ENCODE results near the gene PHC2. TPM values are rescaled to one million over a fixed set of nuclear protein-coding genes. Genes with fewer than 3 reads are reported as not detected.

The PHC2 gene
- polyA plus RNA-seq, 1 donor (not counting 4 experiments of a cell fraction or from before 2014, with no cell fraction given), result 51.7 TPM

- peaks cover 18 to 22% of the 10 kb centered on the region in 2 experiments for H3K36me3 ChIP-seq (ENCODE audit: control insufficient read depth in 2 of 2, extremely low read depth in 1 of 2, insufficient read depth in 2 of 2, low read length in 2 of 2)
- peaks cover 21% of the 10 kb centered on the region for H3K4me1 ChIP-seq (ENCODE audit: control insufficient read depth, extremely low read depth, insufficient read depth, low read length)
- no peaks in the 10 kb centered on the region for H3K9me1 ChIP-seq (ENCODE audit: control insufficient read depth, extremely low read depth, insufficient read depth, low read length)
- no peaks in the 10 kb centered on the region for H4K20me1 ChIP-seq (ENCODE audit: control insufficient read depth, extremely low read depth, insufficient read depth, low read length)
- no peaks in the 10 kb centered on the region for H3K9me3 ChIP-seq (ENCODE audit: control insufficient read depth, low read depth, low read length)
- no peak overlapping the region for H3K4me3 ChIP-seq (ENCODE audit: control insufficient read depth in 2 of 3, extremely low read depth in 1 of 3, insufficient read depth in 2 of 3, low read depth in 1 of 3, low read length in 3 of 3)
- no peak overlapping the region for H2AFZ ChIP-seq (ENCODE audit: control insufficient read depth, low read length)
- H3K4me2 ChIP-seq (ENCODE audit: control insufficient read depth, extremely low read depth, insufficient read depth, low read depth, low read length), result no peak overlapping the region
- no peak overlapping the region for H3K9ac ChIP-seq (ENCODE audit: control insufficient read depth, extremely low read depth, insufficient read depth, low read length)
- H3K27me3 ChIP-seq (ENCODE audit: control insufficient read depth, extremely low read depth, insufficient read depth, low read length), result no peaks in the 10 kb centered on the region
- dilution Hi-C loops (cut with MboI; ENCODE audit: extremely low pct_ligation_motif_present, low sequenced_read_pairs), result no loop called here
- no peak overlapping the region for H3K27ac ChIP-seq (ENCODE audit: control insufficient read depth, insufficient read depth, low read length)
- DNase-seq (ENCODE audit: low read depth, low spot score) (no peak), FAIRE-seq (no peak)
- peaks cover 34% of the 10 kb centered on the region for H3K79me2 ChIP-seq (ENCODE audit: control insufficient read depth, insufficient read depth, low read length)
- no peak for TF ChIP-seq EZH2 (IDR thresholded peaks at IDR 0.05; ENCODE audit: low read length)
- no peak for TF ChIP-seq CTCF (optimal IDR thresholded peaks at IDR 0.05 in 1 of 3, IDR thresholded peaks at IDR 0.05 in 1 of 3, conservative IDR thresholded peaks at IDR 0.05 in 1 of 3; ENCODE audit: extremely low read depth in 1 of 3, insufficient read depth in 2 of 3, low read length in 3 of 3)
These were observed 79.6 kb downstream of the PHC2 start for GRCh38 chr1:33351281-33351660.

- Histone ChIP-seq H4K20me1 (ENCODE audit: control insufficient read depth, extremely low read depth, insufficient read depth, low read length) (no peaks in the 10 kb centered on the region), H3K27me3 (ENCODE audit: control insufficient read depth, extremely low read depth, insufficient read depth, low read length) (no peaks in the 10 kb centered on the region), H3K9ac (ENCODE audit: control insufficient read depth, extremely low read depth, insufficient read depth, low read length) (peak overlapping the region; percentile 63), H3K79me2 (ENCODE audit: control insufficient read depth, insufficient read depth, low read length) (peaks cover 40% of the 10 kb centered on the region), H3K27ac (ENCODE audit: control insufficient read depth, insufficient read depth, low read length) (peak overlapping the region; percentile 74), H3K36me3 (ENCODE audit: control insufficient read depth in 2 of 2, extremely low read depth in 1 of 2, insufficient read depth in 2 of 2, low read length in 2 of 2) (peaks cover 18 to 24% of the 10 kb centered on the region in 2 experiments), H3K4me2 (ENCODE audit: control insufficient read depth, extremely low read depth, insufficient read depth, low read depth, low read length) (peak overlapping the region; percentile 89), H3K4me1 (ENCODE audit: control insufficient read depth, extremely low read depth, insufficient read depth, low read length) (peaks cover 25% of the 10 kb centered on the region), H2AFZ (ENCODE audit: control insufficient read depth, low read length) (peak overlapping the region; percentile 79), H3K9me3 (ENCODE audit: control insufficient read depth, low read depth, low read length) (no peaks in the 10 kb centered on the region), H3K9me1 (ENCODE audit: control insufficient read depth, extremely low read depth, insufficient read depth, low read length) (no peaks in the 10 kb centered on the region), H3K4me3 (ENCODE audit: control insufficient read depth in 2 of 3, extremely low read depth in 1 of 3, insufficient read depth in 2 of 3, low read depth in 1 of 3, low read length in 3 of 3) (peak overlapping the region in 2 of 3 experiments; percentile 48 to 70)
- dilution Hi-C loops (cut with MboI; ENCODE audit: extremely low pct_ligation_motif_present, low sequenced_read_pairs), result no loop called here
- no peak for DNase-seq (ENCODE audit: low read depth, low spot score)
- TF ChIP-seq EZH2 (IDR thresholded peaks at IDR 0.05; ENCODE audit: low read length) (no peak), CTCF (optimal IDR thresholded peaks at IDR 0.05 in 1 of 3, IDR thresholded peaks at IDR 0.05 in 1 of 3, conservative IDR thresholded peaks at IDR 0.05 in 1 of 3; ENCODE audit: extremely low read depth in 1 of 3, insufficient read depth in 2 of 3, low read length in 3 of 3) (no peak)
- FAIRE-seq, result no peak
These were observed 80.1 kb downstream of the PHC2 start for GRCh38 chr1:33350611-33351280.
